Neural cell (in vitro differentiated cells): Measurements from ENCODE around the gene TEDC1. TPM values are rescaled to one million over a fixed set of nuclear protein-coding genes. Genes with fewer than 3 reads are reported as not detected.

ENCODE experiments used
- H2AFZ ChIP-seq: fragments of 200-600, 300-800 bp; sonication (generic), shearing (Covaris generic); 2 replicates; pipeline ENCODE4 v1.6.0; 2014; ENCODE audit warnings: low read depth, mild to moderate bottlenecking, antibody characterized with exemption, low read length, moderate library complexity
- H3F3A ChIP-seq: fragments of 200-600 bp; shearing (Covaris generic); 2 replicates; pipeline ENCODE4 v1.6.1; 2016; ENCODE audit warnings: mild to moderate bottlenecking, moderate library complexity, mixed read lengths, antibody characterized with exemption, low read length; ENCODE audit not compliant: insufficient read depth, poor library complexity, severe bottlenecking
- H3K27ac ChIP-seq: fragments of 200-600, 300-800 bp; sonication (generic), shearing (Covaris generic); 2 replicates; pipeline ENCODE4 v1.5.1; 2014; ENCODE audit warnings: mild to moderate bottlenecking, low read length, moderate library complexity
- H3K27me3 ChIP-seq: fragments of 300-800, 200-600 bp; sonication (generic), shearing (Covaris generic); 2 replicates; pipeline ENCODE4 v1.6.0; 2014; ENCODE audit warnings: mild to moderate bottlenecking, low read depth, low read length, moderate library complexity; ENCODE audit not compliant: insufficient read depth
- H3K36me3 ChIP-seq: fragments of 300-800, 200-600 bp; sonication (generic), shearing (Covaris generic); 2 replicates; pipeline ENCODE4 v1.5.1; 2014; ENCODE audit warnings: mild to moderate bottlenecking, antibody characterized with exemption, low read length, moderate library complexity; ENCODE audit not compliant: insufficient read depth
- H3K4me2 ChIP-seq: fragments of 300-800, 200-600 bp; sonication (generic), shearing (Covaris generic); 2 replicates; pipeline ENCODE4 v1.6.0; 2014; ENCODE audit warnings: mild to moderate bottlenecking, low read length
- H3K4me3 ChIP-seq: fragments of 300-800, 200-600 bp; sonication (generic), shearing (Covaris generic); 2 replicates; pipeline ENCODE4 v1.5.1; 2014; ENCODE audit warnings: mild to moderate bottlenecking, low read length, moderate library complexity
- H3K79me2 ChIP-seq: fragments of 200-600 bp; shearing (Covaris generic); replicated peaks from 2 replicates; pipeline ENCODE4 v1.6.0; 2014; ENCODE audit warnings: mild to moderate bottlenecking, low read length, moderate library complexity; ENCODE audit not compliant: insufficient read depth
- H3K9ac ChIP-seq: fragments of 300-800, 200-600 bp; sonication (generic), shearing (Covaris generic); 2 replicates; pipeline ENCODE4 v1.6.1; 2016; ENCODE audit warnings: mild to moderate bottlenecking, low read length, mixed read lengths
- H3K9me2 ChIP-seq: fragments of 200-600 bp; shearing (Covaris generic); 2 replicates; pipeline ENCODE4 v1.6.1; 2016; ENCODE audit warnings: mild to moderate bottlenecking, low read length, mixed read lengths; ENCODE audit not compliant: insufficient read depth
- H3K9me3 ChIP-seq: fragments of 200-600, 300-800 bp; sonication (generic), shearing (Covaris generic); 2 replicates; pipeline ENCODE4 v1.6.1; 2016; ENCODE audit warnings: mild to moderate bottlenecking, mixed run types, low read length, moderate library complexity, mixed read lengths
- H4K20me1 ChIP-seq: fragments of 200-600 bp; shearing (Covaris generic); 2 replicates; pipeline ENCODE4 v1.6.1; 2016; ENCODE audit warnings: mild to moderate bottlenecking, mixed run types; ENCODE audit not compliant: insufficient read depth
- CTCF ChIP-seq: fragments of 450-650 bp; IDR thresholded peaks from 2 replicates; pipeline ENCODE4 v1.5.1; 2014; ENCODE audit warnings: antibody characterized with exemption, mild to moderate bottlenecking, moderate library complexity; ENCODE audit not compliant: poor library complexity, severe bottlenecking
- EP300 ChIP-seq: fragments of 450-650 bp; conservative IDR thresholded peaks from 2 replicates; pipeline ENCODE4 v1.6.1; 2014; ENCODE audit warnings: antibody characterized with exemption, mild to moderate bottlenecking, moderate library complexity; ENCODE audit not compliant: poor library complexity, severe bottlenecking
- EZH2 ChIP-seq: fragments of 200-600, 300-800 bp; shearing (Covaris generic), sonication (generic); IDR thresholded peaks from 2 replicates; pipeline ENCODE4 v1.6.1; 2014; ENCODE audit warnings: antibody characterized with exemption, low read length, borderline replicate concordance, mild to moderate bottlenecking; ENCODE audit not compliant: insufficient read depth, poor library complexity, severe bottlenecking
- MXI1 ChIP-seq: fragments of 450-650 bp; conservative IDR thresholded peaks from 2 replicates; pipeline ENCODE4 v1.6.1; 2014; ENCODE audit warnings: antibody characterized with exemption, mild to moderate bottlenecking; ENCODE audit not compliant: poor library complexity, severe bottlenecking
- POLR2AphosphoS5 ChIP-seq: IDR thresholded peaks from 2 replicates; pipeline ENCODE4 v1.6.1; 2012
- RAD21 ChIP-seq: fragments of 450-650 bp; conservative IDR thresholded peaks from 2 replicates; pipeline ENCODE4 v1.6.1; 2014; ENCODE audit warnings: antibody characterized with exemption, mild to moderate bottlenecking, moderate library complexity
- REST ChIP-seq: IDR thresholded peaks from 2 replicates; pipeline ENCODE4 v1.6.1; 2012; ENCODE audit warnings: borderline replicate concordance
- SMC3 ChIP-seq: fragments of 450-650 bp; conservative IDR thresholded peaks from 2 replicates; pipeline ENCODE4 v1.6.1; 2014; ENCODE audit warnings: antibody characterized with exemption, mild to moderate bottlenecking, moderate library complexity; ENCODE audit not compliant: poor library complexity
- TAF1 ChIP-seq: IDR thresholded peaks from 2 replicates; pipeline ENCODE4 v1.6.1; 2012; ENCODE audit warnings: low read depth
- polyA plus RNA-seq: library from polyadenylated mRNA; depleted of rRNA; stranded (reverse); fragments of >200 nt; gene quantifications from 2 replicates; pipeline ENCODE4 v1.2.3, GENCODE V29; 2014

The TEDC1 gene
- polyA plus RNA-seq, 1 donor from 2014 or later: 18.9 TPM

GRCh38 chr14:105452963-105453362, 38.1 kb upstream of the TEDC1 start:
- H4K20me1 ChIP-seq: no peaks in the 10 kb centered on the region
- no peaks in the 10 kb centered on the region for H3K36me3 ChIP-seq
- H3K27me3 ChIP-seq: no peaks in the 10 kb centered on the region
- no peak overlapping the region for H3K27ac ChIP-seq
- H3K4me3 ChIP-seq: no peak overlapping the region
- TF ChIP-seq REST: no peak
- TF ChIP-seq POLR2AphosphoS5: no peak
- no peak for TF ChIP-seq RAD21
- TF ChIP-seq TAF1: no peak
- no peak for TF ChIP-seq EP300
- no peak for TF ChIP-seq CTCF
- no peak for TF ChIP-seq SMC3
- no peak for TF ChIP-seq MXI1
- no peaks in the 10 kb centered on the region for H3K9me2 ChIP-seq
- no peak overlapping the region for H2AFZ ChIP-seq
- H3K4me2 ChIP-seq: no peak overlapping the region
- H3K79me2 ChIP-seq: no peaks in the 10 kb centered on the region
- no peak overlapping the region for H3K9ac ChIP-seq
- no peaks in the 10 kb centered on the region for H3K9me3 ChIP-seq
- H3F3A ChIP-seq: no peaks in the 10 kb centered on the region

GRCh38 chr14:105453847-105454246, 37.2 kb upstream of the TEDC1 start:
- H3K27me3 ChIP-seq: no peaks in the 10 kb centered on the region
- H3K4me3 ChIP-seq: no peak overlapping the region
- no peak overlapping the region for H3K27ac ChIP-seq
- H3K9me3 ChIP-seq: no peaks in the 10 kb centered on the region
- H3K9ac ChIP-seq: no peak overlapping the region
- H3K36me3 ChIP-seq: no peaks in the 10 kb centered on the region
- no peaks in the 10 kb centered on the region for H3K79me2 ChIP-seq
- H3F3A ChIP-seq: no peaks in the 10 kb centered on the region
- H2AFZ ChIP-seq: no peak overlapping the region
- H3K4me2 ChIP-seq: no peak overlapping the region
- TF ChIP-seq SMC3 (no peak), TAF1 (no peak), EZH2 (no peak), CTCF (no peak), RAD21 (no peak), EP300 (no peak), POLR2AphosphoS5 (no peak), REST (no peak), MXI1 (no peak)
- no peaks in the 10 kb centered on the region for H4K20me1 ChIP-seq
- no peaks in the 10 kb centered on the region for H3K9me2 ChIP-seq
